OCI-LY7 (cell line): ENCODE data around the gene SMYD3.

ENCODE experiments used
- EZH2phosphoT487 ChIP-seq: fragments of 200-600 bp; sonication (generic); IDR thresholded peaks from 2 replicates; pipeline ENCODE4 v1.6.1; 2018; ENCODE audit warnings: low read depth, borderline replicate concordance, mild to moderate bottlenecking, mixed run types, antibody characterized with exemption, low read length, moderate library complexity, mixed read lengths
- TF ChIP-seq, protein P1 (sequence below): fragments of 200-600 bp; sonication (generic); conservative IDR thresholded peaks from 2 replicates; pipeline ENCODE4 v1.5.1; 2014; ENCODE audit warnings: mild to moderate bottlenecking, antibody characterized with exemption, low read length, moderate library complexity, mixed read lengths

DNA sequence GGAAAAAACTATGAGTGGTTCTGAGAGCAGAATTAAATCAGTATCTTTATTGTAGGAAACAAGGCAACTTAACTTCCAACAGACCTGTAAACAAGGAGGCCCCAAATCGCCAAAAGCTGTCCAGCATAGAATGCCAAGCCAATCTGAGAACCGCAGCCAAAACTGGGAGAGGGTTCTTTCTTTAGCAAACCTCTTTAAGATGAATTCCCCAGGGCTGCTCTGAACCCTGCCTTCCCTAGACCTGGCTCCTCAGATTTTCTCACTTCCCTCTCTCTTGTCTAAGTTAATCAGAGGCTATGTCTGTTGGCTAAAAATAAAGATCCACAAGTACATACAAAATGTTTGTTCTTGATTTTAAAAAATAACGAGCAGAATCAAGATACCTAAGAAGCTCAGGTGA, 141.4 kb downstream of the SMYD3 start:
- TF ChIP-seq, protein P1, sequence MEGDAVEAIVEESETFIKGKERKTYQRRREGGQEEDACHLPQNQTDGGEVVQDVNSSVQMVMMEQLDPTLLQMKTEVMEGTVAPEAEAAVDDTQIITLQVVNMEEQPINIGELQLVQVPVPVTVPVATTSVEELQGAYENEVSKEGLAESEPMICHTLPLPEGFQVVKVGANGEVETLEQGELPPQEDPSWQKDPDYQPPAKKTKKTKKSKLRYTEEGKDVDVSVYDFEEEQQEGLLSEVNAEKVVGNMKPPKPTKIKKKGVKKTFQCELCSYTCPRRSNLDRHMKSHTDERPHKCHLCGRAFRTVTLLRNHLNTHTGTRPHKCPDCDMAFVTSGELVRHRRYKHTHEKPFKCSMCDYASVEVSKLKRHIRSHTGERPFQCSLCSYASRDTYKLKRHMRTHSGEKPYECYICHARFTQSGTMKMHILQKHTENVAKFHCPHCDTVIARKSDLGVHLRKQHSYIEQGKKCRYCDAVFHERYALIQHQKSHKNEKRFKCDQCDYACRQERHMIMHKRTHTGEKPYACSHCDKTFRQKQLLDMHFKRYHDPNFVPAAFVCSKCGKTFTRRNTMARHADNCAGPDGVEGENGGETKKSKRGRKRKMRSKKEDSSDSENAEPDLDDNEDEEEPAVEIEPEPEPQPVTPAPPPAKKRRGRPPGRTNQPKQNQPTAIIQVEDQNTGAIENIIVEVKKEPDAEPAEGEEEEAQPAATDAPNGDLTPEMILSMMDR: no peak
- TF ChIP-seq EZH2phosphoT487: no peak
